Stimulated activated CD8-positive, alpha-beta memory T cell treated with anti-CD3 and anti-CD28 coated beads, Interleukin-7, amount 100 ng/mL, for 1 hour (primary cell): ENCODE results near the gene CEACAM8.
"Not testable (repeated sequence)": the region's sequence is repeated elsewhere in the genome, so short reads cannot be mapped to it uniquely, and the experiment has no call there.

Experiments
- DNase-seq, 2 donors: peaks; one replicate each; pipeline ENCODE4 v3.0.0-alpha.2; 2020; ENCODE audit warnings: low read depth in 2 of 2

Gene CEACAM8

DNA sequence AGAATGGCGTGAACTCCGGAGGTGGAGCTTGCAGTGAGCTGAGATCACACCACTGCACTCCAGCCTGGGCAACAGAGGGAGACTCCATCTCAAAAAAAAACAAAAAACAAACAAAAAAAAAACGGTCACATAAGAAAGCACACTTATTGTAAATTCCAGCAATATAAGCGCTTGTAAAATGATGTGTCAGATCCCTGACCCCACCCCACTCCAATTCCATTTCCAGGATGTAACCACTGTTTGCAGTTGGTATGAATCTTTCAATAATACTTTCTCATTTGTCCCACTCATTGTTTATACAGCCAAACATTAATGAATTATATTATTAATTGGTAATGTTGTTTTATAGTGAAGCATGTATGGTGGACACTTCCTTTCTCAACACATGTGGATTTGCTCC lies 50.6 kb downstream of the CEACAM8 start:
- no peak for DNase-seq

DNA sequence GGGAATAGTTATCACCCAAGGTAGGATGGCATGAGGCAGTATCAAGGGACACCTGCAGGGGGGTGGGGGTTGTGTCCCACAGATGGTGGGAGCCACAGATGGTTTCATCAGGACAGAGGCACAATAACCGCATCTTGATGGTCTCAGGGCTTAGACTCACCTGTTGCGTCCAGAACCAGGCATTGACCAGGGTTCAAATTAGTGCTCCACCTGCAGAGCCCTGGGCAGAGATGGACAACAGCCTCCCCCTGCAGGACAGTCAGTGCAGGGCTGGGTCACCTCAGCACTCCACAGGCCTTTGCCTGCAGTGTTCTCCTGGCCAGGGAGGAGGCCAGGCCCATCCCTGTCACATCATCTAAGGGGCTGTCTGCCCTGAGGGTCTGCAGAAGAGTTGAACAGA lies 51.9 kb downstream of the CEACAM8 start:
- no peak for DNase-seq

DNA sequence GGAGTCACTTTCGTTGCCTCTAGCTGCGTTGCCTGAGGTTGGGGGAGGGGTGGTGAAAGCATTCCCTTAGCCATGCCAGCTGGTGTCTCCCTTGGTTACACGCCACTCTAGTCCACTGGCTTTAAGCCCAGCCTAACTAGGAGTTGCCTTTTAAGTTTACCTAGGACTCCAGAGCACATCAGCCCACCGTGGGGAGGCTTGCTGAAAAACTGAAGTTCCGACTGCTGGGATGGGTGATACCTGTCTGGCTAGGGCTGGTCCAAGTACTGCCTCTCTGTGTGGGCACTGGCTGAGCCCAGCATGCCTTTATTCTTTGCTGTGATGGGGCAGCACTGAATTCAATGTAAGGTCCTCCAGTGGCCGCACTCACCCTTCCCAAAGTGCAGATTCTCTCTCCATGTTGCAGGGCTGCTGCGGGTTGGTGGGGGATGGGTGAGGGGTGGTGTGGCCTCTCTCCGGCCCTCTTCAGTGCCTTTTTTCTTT lies 54.6 kb downstream of the CEACAM8 start:
- DNase-seq: no peak

DNA sequence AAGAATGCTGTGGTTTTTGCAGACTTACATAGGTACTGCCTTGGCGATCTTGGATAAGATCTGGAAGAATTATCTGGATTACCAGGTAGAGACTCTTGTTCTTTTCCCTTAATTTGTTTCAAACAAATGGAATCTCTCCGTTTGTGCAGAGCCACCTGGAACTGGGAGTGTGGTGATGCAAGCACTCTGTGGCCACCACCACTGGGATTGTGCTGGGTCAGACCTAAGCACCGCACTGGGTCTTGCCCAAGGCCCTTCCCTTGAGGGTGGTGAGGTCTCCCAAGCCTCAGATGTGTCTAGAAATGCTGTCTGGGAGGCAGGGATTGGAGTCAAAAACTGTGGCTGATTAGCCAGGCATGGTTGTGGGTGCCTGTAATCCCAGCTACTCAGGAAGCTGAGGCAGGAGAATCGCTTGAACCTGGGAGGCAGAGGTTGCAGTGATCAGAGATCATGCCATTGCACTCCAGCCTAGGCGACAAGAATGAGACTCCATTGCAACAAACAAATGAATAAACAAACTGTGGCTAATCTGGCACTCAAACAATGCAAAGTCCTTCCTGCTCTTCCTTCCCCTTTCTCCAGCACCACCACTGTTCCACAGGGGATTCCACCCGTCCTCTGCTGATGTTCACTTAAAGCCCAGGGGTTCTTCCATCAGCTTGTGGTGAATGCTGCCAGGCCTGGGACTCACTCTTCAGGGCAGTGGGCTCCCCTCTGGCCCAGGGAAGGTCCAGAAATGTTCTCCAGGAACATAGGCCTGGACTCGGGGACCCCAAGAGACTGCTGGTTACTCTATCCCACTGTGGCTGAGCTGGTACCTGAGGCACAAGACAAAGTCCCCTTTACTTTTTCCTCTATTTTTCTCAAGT lies 55.6 kb downstream of the CEACAM8 start:
- DNase-seq: no peak

DNA sequence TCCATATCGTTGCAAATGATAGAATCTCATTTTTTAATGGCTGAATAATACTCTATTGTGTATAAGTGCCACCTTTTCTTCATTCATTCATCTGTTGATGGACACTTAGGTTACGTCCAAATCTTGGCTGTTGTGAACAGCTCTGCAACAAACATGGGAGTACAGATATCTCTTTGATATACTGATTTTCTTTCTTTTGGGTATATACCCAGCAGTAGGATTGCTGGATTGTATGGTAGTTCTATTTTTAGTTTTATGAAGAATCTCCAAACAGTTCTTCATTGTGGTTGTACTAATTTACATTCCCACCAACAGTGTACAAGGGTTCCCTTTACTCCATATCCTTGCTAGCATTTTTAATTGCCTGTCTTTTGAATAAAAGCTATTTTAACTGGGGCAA lies 59.4 kb downstream of the CEACAM8 start:
- not testable (repeated sequence) for DNase-seq

DNA sequence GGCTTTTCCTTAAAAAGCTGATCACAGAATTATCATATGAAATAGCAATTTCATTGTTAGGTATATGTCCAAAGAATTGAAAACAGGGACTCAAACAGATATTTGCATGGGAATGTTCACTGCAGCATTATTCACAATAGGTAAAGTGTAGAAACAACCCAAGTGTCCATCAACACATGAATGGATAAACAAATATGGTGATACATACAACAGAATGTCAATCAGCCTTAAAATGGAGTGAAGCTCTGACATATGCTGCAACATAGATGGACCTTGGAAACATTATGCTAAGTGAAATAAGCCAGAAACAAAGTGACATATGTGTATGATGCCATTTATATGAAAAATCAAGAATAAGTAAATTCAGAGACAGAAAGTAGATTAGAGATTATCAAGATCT lies 60.3 kb downstream of the CEACAM8 start:
- DNase-seq: no peak

DNA sequence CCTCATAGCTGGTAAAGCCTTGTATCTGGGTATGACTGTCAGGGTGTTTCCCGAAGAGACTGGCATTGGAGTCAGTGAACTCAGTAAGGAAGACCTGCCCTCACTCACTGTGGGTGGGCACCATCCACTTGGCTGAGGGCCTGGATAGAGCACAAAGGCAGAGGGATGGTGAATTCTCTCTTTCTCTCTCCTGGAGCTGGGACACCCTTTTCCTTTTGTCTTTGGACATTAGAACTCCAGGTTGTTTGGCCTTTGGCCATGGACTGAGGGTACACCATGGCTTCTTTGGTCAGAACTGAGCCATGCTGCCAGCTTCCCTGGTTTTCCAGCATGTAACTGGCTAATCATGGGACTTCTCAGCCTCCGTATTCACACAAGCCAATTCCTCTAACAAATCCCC lies 61.8 kb downstream of the CEACAM8 start:
- DNase-seq: no peak

DNA sequence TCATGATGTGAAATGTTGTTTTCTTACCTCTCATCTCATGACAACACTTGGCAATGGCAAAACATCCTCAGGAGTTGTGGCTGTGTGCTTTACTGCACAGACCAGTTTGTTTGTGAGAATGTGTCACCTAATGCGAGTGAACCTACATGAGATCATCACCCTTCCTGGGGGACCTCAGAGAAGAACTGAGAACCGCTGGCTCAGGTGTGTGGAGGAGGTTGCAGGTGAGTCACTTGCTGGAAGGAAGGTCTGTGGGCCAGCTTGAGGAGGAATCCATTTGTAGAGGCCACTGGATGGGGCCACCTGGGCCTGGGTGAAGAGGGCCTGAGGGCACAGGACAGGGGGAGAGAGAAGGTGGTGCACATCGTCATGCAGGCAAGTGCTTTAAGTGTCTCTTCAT lies 63.4 kb downstream of the CEACAM8 start:
- no peak for DNase-seq
